ENCODE results near the gene SND1.

Gene SND1

DNA sequence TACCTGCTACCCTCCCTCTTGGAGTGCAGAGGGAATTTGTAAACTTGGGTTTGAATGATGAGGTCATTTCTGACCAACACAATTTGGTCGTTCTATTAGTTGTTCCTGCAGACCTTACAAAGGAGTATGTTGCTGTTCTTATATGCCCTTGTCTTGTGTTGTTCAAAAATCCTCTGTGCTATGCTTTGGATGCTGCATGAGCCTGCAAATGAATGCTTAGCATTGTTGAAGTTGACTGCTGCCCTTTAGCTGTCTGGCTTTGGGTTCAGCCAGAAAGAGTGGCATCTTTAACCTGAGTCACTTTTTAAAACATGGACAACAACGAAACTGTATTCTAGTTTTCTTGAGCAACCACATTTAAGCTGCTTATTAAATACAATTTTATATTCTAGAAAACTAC lies 80.3 kb downstream of the SND1 start:
- DNase-seq, result no peak

GRCh38 chr7:127733986-127734385 lies 82.0 kb downstream of the SND1 start:
- DNase-seq, result no peak

DNA sequence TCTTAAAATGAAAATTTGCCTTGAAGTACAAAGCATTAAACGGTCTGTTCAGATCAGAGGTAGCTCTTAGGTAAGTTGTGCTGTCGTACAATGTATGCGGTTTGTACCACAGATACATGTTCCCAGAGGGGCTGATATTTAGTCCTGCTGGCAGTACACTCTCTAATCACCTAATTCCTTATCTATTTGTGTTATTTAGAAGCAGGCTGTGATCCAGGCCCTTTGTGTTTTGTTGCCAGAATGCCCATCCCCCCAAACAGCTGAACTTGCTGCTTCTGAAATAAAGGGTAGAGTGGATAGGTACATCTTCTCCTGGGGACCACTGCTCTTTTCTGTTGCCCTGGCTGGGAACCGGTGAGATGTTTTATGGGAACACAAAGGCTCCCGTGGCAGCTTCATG lies 84.5 kb downstream of the SND1 start:
- peak; percentile 45 for DNase-seq

DNA sequence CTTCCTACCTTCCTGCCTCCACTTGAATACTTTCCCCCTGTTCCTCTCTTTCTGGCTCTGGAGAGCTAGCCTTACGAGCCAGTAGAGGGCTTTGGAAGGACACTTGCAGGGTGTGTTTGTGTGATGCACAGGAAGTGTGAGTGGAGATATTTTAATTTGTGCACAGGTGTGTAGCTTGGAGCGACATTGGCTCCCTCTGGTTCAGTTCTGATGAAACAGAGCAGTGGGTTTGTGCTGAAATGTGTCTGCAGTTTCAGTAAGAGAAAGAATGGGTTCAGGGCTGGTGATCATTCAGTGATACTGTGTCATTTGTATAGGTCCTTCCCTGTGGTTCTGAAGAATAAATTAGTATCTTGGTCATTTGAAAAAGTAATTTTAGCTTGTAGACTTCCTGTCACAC lies 86.9 kb downstream of the SND1 start:
- no peak for DNase-seq

- no peak for DNase-seq
Observed at GRCh38 chr7:127741764-127742375, 89.9 kb downstream of the SND1 start.

- DNase-seq, result no peak
Observed at GRCh38 chr7:127745445-127745844, 93.5 kb downstream of the SND1 start.

- DNase-seq, result no peak
Observed at GRCh38 chr7:127751062-127751461, 99.1 kb downstream of the SND1 start.

- no peak for DNase-seq
Observed at GRCh38 chr7:127751490-127752448, 99.8 kb downstream of the SND1 start.

GRCh38 chr7:127752829-127753228 lies 100.8 kb downstream of the SND1 start:
- DNase-seq, result no peak

- DNase-seq, result no peak
Observed at GRCh38 chr7:127754457-127754856, 102.5 kb downstream of the SND1 start.

DNA sequence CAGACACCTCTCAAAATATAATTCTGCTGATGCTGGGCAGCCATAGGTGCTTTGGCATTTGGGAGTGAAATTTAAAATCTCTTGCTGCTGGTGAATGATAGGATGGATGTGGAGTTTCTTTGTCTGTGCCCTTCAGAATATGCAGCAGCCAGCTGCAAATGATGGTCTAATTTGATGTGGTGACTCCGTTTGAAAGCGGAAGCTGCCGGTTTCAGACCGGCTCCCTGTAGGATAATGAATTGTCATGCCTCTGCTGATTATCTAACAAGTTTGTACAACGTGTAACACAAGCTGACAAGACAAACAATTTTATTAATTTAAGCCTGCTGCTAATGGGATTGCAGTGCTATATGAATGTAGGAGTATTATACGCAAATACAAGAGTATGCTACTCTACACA lies 103.5 kb downstream of the SND1 start:
- DNase-seq, result no peak

- DNase-seq, result no peak
Observed at GRCh38 chr7:127755965-127756364, 104.0 kb downstream of the SND1 start.

- DNase-seq, result peak; percentile 19
Observed at GRCh38 chr7:127758105-127758504, 106.1 kb downstream of the SND1 start.

GRCh38 chr7:127758845-127759244 lies 106.9 kb downstream of the SND1 start:
- no peak for DNase-seq

DNA sequence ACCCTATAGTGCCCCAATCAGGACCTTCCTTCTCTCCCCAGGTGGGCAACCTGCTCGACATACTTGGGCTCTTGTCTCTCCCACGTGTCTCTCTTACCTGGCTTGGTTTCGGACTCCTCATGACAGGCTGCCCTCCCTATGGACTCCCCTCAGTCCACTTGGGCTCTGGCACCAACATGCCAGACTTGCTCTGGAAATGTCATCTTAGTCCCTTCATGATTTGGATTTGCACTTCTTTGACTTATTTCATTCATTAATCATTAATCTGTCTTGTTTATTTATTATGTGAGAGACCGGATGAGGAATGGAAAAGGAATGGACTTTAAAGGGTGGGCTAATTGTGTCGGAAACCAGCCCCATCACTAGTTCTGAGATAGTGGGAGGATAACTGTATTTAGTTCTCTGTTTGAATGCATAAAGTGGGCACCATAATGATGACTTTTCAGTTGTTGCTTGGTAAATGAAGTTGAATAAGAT lies 108.0 kb downstream of the SND1 start:
- no peak for DNase-seq

DNA sequence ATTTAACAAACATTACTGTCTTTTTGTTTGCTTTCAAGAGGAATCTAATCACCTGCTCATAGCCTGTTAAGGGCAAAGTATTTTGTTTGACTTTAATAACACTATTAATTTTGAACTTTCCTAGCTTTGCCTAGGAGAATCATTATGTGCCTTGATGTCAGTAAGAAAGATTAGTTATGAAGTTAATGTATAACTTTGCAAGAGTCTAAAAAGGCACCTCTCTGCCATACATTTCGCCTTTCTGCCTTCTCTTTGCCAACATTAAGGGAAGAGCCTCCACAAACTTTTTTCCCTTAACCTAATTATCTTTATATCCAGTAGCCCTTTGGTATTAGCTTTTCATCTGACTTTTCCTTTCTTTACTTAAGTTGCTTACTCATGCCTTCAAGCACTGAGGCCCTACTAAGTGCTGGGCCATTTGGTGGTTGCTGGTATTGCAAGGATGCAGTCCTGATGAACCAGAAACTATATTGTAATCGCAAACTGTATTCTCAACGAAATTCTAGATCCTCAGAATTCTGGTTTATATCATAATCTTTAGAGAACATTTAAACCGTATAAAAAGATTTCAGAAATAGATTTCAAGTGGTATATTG lies 108.5 kb downstream of the SND1 start:
- DNase-seq, result no peak

- DNase-seq, result no peak
Observed at GRCh38 chr7:127761196-127761595, 109.2 kb downstream of the SND1 start.

DNA sequence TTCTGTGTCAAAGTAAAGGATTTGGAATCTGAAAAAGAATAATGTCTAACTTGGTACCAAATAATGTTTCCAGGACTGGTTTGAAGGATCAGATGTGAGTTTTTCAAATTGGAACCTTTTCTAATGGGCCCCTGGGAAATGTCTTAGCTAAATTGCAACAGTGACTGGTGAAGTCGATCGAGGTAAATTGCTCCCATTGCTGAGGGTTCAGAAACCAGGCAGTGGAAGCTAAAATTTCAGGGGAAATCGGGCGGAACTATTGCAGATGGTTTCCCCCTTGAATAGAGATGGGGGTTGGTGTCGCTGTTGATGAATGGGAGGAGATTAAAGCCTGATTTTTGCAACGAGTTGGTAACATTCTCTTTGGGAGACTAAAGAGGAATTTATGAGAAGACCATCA lies 112.7 kb downstream of the SND1 start:
- DNase-seq, result peak; percentile 86

- peak; percentile 55 for DNase-seq
Observed at GRCh38 chr7:127765150-127765549, 113.2 kb downstream of the SND1 start.

GRCh38 chr7:127766831-127767459 lies 115.0 kb downstream of the SND1 start:
- DNase-seq, result no peak

DNA sequence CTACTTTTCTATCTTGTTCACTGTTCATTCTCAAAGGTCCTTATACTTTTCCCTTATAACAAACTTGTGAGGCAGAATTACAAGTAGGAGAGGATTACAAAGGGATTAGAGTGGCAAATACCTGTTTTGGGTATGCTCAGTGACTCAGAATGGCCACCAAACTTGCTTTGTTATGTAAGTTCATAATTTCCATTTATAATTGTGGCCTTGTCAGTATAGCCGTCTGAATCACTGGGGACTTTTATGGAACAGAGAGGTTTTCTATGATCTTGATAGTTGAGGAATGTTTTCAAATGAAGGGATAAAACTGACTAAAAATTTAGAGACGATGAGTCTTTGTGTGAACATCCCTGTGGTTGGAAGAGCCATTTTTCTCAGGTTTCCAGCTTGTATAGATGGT lies 116.2 kb downstream of the SND1 start:
- no peak for DNase-seq

GRCh38 chr7:127769137-127769536 lies 117.1 kb downstream of the SND1 start:
- DNase-seq, result no peak

GRCh38 chr7:127769696-127770400 lies 117.9 kb downstream of the SND1 start:
- DNase-seq, result no peak
